ENCODE data around the gene DCAF8. TPM values are rescaled to one million over a fixed set of nuclear protein-coding genes. Genes with fewer than 3 reads are reported as not detected.

Gene DCAF8
- total and polyA plus RNA-seq, 2 experiments from 2014 or later: 79.7 to 80.4 TPM

GRCh38 chr1:160186729-160187128 lies 75.6 kb downstream of the DCAF8 start:
- Histone ChIP-seq H3F3A (ENCODE audit: insufficient read depth) (no peaks in the 10 kb centered on the region), H3K36me3 (ENCODE audit: low read depth) (no peaks in the 10 kb centered on the region), H4K20me1 (ENCODE audit: insufficient read depth) (no peaks in the 10 kb centered on the region), H3K4me2 (ENCODE audit: unreplicated experiment) (no peak overlapping the region), H3K79me2 (ENCODE audit: insufficient read depth) (no peaks in the 10 kb centered on the region), H2AFZ (no peak overlapping the region), H3K9me2 (ENCODE audit: insufficient read depth) (no peaks in the 10 kb centered on the region), H3K4me3 (no peak overlapping the region), H3K27ac (no peak overlapping the region), H3K4me1 (ENCODE audit: insufficient read depth) (no peaks in the 10 kb centered on the region), H3K9ac (no peak overlapping the region), H3K9me3 (ENCODE audit: low read depth) (no peaks in the 10 kb centered on the region), H3K27me3 (replicated peaks; ENCODE audit: insufficient read depth) (no peaks in the 10 kb centered on the region)
- in situ Hi-C loops (cut with MboI): no loop called here
- DNase-seq: no peak
- 80 to 97% methylated on average over 2 of the region's 2 CpGs for WGBS, 2 experiments (ENCODE audit: low coverage in 1 of 2, low lambda C conversion rate in 2 of 2, missing lambda C conversion rate in 2 of 2)
- TF ChIP-seq EZH2 (IDR thresholded peaks at IDR 0.05; ENCODE audit: insufficient read depth, poor library complexity, severe bottlenecking): no peak
- no peak for TF ChIP-seq EZH2phosphoT487 (IDR thresholded peaks at IDR 0.05; ENCODE audit: insufficient read depth, low read depth)

- Histone ChIP-seq H3K27me3 (replicated peaks; ENCODE audit: insufficient read depth) (no peaks in the 10 kb centered on the region), H3K36me3 (ENCODE audit: low read depth) (no peaks in the 10 kb centered on the region), H3K9me2 (ENCODE audit: insufficient read depth) (no peaks in the 10 kb centered on the region), H4K20me1 (ENCODE audit: insufficient read depth) (no peaks in the 10 kb centered on the region), H2AFZ (no peak overlapping the region), H3K4me3 (no peak overlapping the region), H3K79me2 (ENCODE audit: insufficient read depth) (no peaks in the 10 kb centered on the region), H3K9ac (no peak overlapping the region), H3K4me1 (ENCODE audit: insufficient read depth) (no peaks in the 10 kb centered on the region), H3K9me3 (ENCODE audit: low read depth) (no peaks in the 10 kb centered on the region), H3F3A (ENCODE audit: insufficient read depth) (no peaks in the 10 kb centered on the region), H3K4me2 (ENCODE audit: unreplicated experiment) (no peak overlapping the region), H3K27ac (no peak overlapping the region)
- WGBS, 2 experiments (ENCODE audit: low coverage in 1 of 2, low lambda C conversion rate in 2 of 2, missing lambda C conversion rate in 2 of 2): 67 to 74% methylated on average over 7 of the region's 7 CpGs
- TF ChIP-seq EZH2phosphoT487 (IDR thresholded peaks at IDR 0.05; ENCODE audit: insufficient read depth, low read depth): no peak
- TF ChIP-seq EZH2 (IDR thresholded peaks at IDR 0.05; ENCODE audit: insufficient read depth, poor library complexity, severe bottlenecking): no peak
- DNase-seq: no peak
- in situ Hi-C loops (cut with MboI): no loop called here
Observed at GRCh38 chr1:160186246-160186645, 76.1 kb downstream of the DCAF8 start.

GRCh38 chr1:160179336-160179735 lies 83.0 kb downstream of the DCAF8 start:
- no peak for TF ChIP-seq EZH2 (IDR thresholded peaks at IDR 0.05; ENCODE audit: insufficient read depth, poor library complexity, severe bottlenecking)
- TF ChIP-seq EZH2phosphoT487 (IDR thresholded peaks at IDR 0.05; ENCODE audit: insufficient read depth, low read depth): no peak

GRCh38 chr1:160178731-160179130 lies 83.6 kb downstream of the DCAF8 start:
- TF ChIP-seq EZH2 (IDR thresholded peaks at IDR 0.05; ENCODE audit: insufficient read depth, poor library complexity, severe bottlenecking) (no peak), EZH2phosphoT487 (IDR thresholded peaks at IDR 0.05; ENCODE audit: insufficient read depth, low read depth) (no peak)
- Histone ChIP-seq H3K4me2 (ENCODE audit: unreplicated experiment) (no peak overlapping the region), H3F3A (ENCODE audit: insufficient read depth) (no peaks in the 10 kb centered on the region), H3K9me2 (ENCODE audit: insufficient read depth) (no peaks in the 10 kb centered on the region), H4K20me1 (ENCODE audit: insufficient read depth) (no peaks in the 10 kb centered on the region), H3K36me3 (ENCODE audit: low read depth) (no peaks in the 10 kb centered on the region), H3K9ac (no peak overlapping the region), H3K4me3 (no peak overlapping the region), H3K27ac (no peak overlapping the region), H2AFZ (no peak overlapping the region), H3K9me3 (ENCODE audit: low read depth) (no peaks in the 10 kb centered on the region), H3K4me1 (ENCODE audit: insufficient read depth) (no peaks in the 10 kb centered on the region), H3K27me3 (replicated peaks; ENCODE audit: insufficient read depth) (0 out of 2 replicates have a peak, but pooled peaks cover 5% of the 10 kb centered on the region), H3K79me2 (ENCODE audit: insufficient read depth) (no peaks in the 10 kb centered on the region)
- WGBS, 2 experiments (ENCODE audit: low coverage in 1 of 2, low lambda C conversion rate in 2 of 2, missing lambda C conversion rate in 2 of 2): 72 to 76% methylated on average over 2 of the region's 2 CpGs
- no peak for DNase-seq
- in situ Hi-C loops (cut with MboI): no loop called here

More at GRCh38 chr1:160179336-160179735, 83.0 kb downstream of the DCAF8 start:
- Histone ChIP-seq H3K79me2 (ENCODE audit: insufficient read depth) (no peaks in the 10 kb centered on the region), H3K36me3 (ENCODE audit: low read depth) (no peaks in the 10 kb centered on the region), H3K9ac (no peak overlapping the region), H3K4me3 (no peak overlapping the region), H2AFZ (no peak overlapping the region), H3F3A (ENCODE audit: insufficient read depth) (no peaks in the 10 kb centered on the region), H3K27me3 (replicated peaks; ENCODE audit: insufficient read depth) (0 out of 2 replicates have a peak, but pooled peaks cover 5% of the 10 kb centered on the region), H3K9me2 (ENCODE audit: insufficient read depth) (no peaks in the 10 kb centered on the region), H3K27ac (no peak overlapping the region), H3K4me2 (ENCODE audit: unreplicated experiment) (no peak overlapping the region), H3K9me3 (ENCODE audit: low read depth) (no peaks in the 10 kb centered on the region), H3K4me1 (ENCODE audit: insufficient read depth) (no peaks in the 10 kb centered on the region), H4K20me1 (ENCODE audit: insufficient read depth) (no peaks in the 10 kb centered on the region)
- WGBS, 2 experiments (ENCODE audit: low coverage in 1 of 2, low lambda C conversion rate in 2 of 2, missing lambda C conversion rate in 2 of 2): 5 to 13% methylated on average over 4 of the region's 4 CpGs
- peak; percentile 54 for DNase-seq
- in situ Hi-C loops (cut with MboI): no loop called here

- DNase-seq: no peak
- Histone ChIP-seq H4K20me1 (ENCODE audit: insufficient read depth) (no peaks in the 10 kb centered on the region), H3K36me3 (ENCODE audit: low read depth) (no peaks in the 10 kb centered on the region), H3K79me2 (ENCODE audit: insufficient read depth) (no peaks in the 10 kb centered on the region), H3F3A (ENCODE audit: insufficient read depth) (no peaks in the 10 kb centered on the region), H3K9me3 (ENCODE audit: low read depth) (no peaks in the 10 kb centered on the region), H3K4me3 (no peak overlapping the region), H3K4me2 (ENCODE audit: unreplicated experiment) (no peak overlapping the region), H3K27me3 (replicated peaks; ENCODE audit: insufficient read depth) (0 out of 2 replicates have a peak, but pooled peaks cover 5% of the 10 kb centered on the region), H3K4me1 (ENCODE audit: insufficient read depth) (no peaks in the 10 kb centered on the region), H3K9me2 (ENCODE audit: insufficient read depth) (no peaks in the 10 kb centered on the region), H3K9ac (no peak overlapping the region), H3K27ac (no peak overlapping the region), H2AFZ (no peak overlapping the region)
- no peak for TF ChIP-seq EZH2phosphoT487 (IDR thresholded peaks at IDR 0.05; ENCODE audit: insufficient read depth, low read depth)
- TF ChIP-seq EZH2 (IDR thresholded peaks at IDR 0.05; ENCODE audit: insufficient read depth, poor library complexity, severe bottlenecking): no peak
- in situ Hi-C loops (cut with MboI): no loop called here
- WGBS, 2 experiments (ENCODE audit: low coverage in 1 of 2, low lambda C conversion rate in 2 of 2, missing lambda C conversion rate in 2 of 2): 97 to 100% methylated on average over 1 of the region's 1 CpG
Observed at GRCh38 chr1:160177667-160178066, 84.7 kb downstream of the DCAF8 start.

Data from GM23248 (cell line).